Islet of Langerhans (tissue), 1 donor: ENCODE data around the gene TEX22.

Experiments used
- FAIRE-seq: peaks from one replicate; lab custom pipeline; 2011; peaks lifted over from hg19 to GRCh38; lab: Jason Lieb, UNC

Gene TEX22

DNA sequence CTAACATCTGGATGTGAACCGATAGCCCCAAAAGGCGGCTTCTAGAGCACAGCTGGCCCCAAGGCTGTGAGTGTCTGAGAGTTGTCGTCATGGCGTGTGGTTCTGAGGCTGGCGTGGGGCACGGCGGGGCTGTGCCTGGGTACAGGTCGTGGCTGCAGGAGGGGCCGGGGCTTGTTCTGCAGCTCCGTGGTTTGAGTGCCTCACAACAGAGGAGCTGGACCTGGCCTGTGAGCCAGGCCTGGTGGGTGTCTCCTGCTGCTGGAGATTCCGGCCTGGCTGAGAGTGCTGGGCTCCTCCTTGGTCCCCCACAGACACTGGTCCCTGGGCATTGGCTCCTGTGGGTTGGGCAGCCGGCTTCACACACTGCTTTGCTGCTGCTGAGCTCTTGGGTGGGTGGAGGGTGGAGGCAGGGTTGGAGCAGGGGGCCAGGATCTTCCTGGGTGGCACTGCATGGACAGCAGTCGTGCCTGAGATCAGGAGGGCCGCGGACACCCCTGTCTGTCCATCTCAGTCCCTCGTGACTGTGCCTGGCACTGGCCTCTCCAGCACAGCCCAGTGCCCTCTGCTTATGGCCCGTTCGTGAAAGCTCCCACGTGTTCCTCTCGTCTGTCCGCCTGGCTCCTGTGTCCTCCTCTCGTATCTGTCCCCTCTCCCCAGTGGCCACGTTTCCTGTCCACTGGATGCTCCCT lies 31.8 kb upstream of the TEX22 start:
- FAIRE-seq = no peak

DNA sequence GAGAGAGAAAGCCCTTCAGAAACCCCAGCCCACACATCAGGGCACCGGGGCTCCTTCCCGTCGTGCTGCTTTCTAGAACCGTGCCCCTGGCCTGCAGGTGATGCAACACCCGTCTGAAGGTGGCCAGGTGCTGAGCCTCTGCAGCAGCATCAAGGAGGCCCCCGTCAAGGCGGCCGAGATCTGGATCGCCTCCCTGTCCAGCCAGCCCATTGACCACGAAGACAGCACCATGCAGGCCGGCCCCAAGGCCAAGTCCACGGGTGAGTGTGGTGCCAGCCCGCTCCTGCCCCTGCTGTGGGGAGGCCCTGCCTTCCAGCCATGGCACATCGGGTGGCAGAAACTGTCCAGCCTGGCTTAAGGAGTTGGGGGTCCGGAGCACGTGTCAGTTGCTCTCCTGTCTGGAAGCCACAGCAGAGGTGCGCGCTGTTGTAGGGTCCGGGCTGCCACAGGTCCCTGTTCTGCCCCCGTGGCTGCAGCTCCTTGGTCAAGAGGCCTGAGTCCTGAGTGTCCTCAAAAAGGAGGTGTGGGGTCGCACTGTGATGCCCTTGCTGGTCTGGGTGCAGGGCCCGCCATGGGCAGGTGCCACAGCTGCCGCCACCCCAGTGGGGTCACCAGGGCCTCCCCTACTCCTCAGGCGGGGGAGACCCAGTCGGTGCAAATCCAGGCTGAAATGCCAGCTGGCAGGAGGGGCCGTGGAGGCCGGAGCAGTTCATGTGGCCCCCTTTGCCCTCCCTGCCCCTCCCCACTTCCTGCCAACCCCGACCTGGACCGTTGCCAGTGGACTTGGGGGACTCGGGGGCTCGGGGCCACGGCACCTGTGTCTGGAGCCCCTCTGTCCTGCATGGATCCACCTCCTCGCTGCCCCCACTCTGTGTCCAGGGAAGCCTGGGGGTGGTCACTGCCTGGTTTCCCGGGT lies 31.0 kb upstream of the TEX22 start:
- FAIRE-seq = no peak

- no peak for FAIRE-seq
These were observed 30.3 kb upstream of the TEX22 start for GRCh38 chr14:105368032-105368417.

DNA sequence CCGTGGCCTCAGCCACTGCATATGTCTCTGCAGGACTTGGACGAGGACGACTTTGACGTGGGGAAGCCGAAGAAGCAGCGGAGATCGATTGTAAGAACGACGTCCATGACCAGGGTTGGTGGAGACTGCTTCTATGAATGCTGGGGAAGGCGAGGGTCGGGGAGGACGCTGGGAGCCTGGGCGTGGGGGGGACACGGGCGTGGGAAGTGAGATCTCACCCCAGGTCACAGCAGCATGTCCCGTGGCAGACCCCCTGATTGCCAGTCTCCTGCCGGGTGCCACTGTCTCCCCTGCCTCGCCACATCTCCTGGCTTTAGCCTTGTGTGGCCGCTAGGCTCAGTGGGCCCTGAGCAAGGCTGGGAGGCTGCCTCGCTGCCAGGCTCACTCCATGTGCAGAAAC lies 29.9 kb upstream of the TEX22 start:
- no peak for FAIRE-seq

DNA sequence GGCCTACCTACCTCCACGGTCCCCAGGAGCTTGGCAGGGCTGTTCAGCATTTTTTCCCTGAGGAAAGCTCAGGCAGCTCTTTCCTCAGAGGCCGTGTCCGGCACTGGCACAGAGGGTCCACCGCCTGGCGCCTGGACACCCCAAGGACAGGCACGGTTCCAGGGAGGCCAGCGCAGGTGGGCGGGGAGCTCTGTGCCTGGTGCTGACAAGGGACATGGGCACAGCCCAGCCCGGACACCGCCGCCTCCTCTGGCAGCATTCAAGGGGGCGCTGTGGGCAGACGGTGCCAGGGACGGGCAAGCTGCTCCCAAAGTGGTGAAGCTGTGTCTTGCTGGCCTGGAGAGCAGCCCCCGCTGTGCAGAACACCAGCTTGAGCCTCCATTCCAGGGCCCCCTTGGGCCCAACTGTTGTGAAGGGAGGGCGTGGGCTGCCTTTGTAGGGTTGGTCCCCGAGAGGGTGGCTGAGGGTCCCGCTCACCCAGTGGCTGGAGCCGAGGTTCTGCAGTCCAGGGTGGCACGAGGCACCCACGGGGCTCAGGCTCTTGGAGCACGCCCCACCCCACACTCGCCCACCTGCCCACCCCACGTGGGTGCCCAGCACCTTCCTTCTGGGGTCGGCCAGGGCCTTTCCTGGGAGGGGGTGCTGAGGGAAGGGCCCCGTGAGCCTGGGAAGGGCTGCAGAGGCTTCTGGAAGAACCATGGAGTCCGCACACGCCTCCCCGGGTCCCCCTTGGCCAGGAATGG lies 29.3 kb upstream of the TEX22 start:
- no peak for FAIRE-seq

GRCh38 chr14:105369653-105370040 lies 28.7 kb upstream of the TEX22 start:
- no peak for FAIRE-seq

DNA sequence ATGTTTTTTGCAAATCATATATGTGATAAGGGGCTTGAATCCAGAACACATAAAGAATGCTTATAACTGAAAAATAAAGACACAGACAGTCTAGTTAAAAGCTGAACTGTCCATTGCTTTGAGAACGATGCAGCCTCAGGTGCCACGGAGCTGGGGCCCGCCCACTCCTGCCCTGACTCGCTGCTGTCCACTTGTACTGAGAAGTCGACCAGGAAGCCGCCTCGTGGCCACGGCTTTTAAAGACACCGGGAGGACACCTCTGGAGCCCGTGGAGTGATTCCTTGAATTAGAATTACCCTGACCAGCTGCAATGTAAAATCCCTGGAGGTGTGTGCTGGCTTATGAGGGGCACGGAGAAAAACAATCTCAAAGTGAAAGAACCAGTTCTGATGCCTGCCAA lies 23.9 kb upstream of the TEX22 start:
- no peak for FAIRE-seq

- no peak for FAIRE-seq
These were observed 22.7 kb upstream of the TEX22 start for GRCh38 chr14:105375635-105376057.

DNA sequence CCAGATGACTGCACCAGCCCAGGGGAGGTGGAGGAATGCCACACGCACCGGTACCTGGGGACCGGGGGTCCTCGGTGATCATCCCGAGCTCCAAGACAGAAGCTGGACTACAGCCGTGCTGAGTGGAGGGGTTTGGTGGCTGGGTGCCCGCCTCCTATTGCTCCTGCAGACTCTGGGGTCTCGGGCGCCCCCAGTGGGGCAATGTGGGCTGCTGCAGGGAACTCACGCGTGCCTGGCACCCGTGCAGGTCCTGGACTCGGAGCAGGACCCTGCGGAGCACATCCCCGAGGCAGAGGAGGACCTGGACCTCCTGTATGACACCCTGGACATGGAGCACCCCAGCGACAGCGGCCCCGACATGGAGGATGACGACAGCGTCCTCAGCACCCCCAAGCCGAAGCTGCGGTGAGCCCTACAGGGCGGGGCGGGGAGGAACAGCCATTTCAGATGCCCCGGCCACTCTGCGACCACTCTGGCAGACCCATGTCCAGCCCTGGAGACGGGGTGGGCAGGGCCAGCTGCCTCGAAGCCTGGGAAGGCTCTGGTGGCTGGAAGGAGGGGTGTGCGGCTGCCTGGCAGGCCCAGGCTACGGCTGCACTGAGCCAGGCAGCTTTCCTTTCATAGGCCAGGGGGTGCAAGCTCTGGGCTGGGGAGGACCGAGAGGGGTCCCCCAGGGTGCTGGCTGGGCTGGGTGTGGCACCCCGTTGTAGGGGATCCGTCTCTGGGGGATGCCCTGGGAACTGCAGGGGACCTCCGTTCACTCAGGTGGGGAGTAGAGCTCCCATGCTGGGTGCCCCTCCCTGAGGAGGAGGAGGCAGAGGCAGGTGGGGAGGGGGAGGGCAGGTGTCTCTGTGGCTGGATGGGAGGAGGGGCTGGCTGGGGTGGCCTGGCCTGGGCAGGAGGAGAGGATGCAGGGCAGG lies 21.6 kb upstream of the TEX22 start:
- no peak for FAIRE-seq

DNA sequence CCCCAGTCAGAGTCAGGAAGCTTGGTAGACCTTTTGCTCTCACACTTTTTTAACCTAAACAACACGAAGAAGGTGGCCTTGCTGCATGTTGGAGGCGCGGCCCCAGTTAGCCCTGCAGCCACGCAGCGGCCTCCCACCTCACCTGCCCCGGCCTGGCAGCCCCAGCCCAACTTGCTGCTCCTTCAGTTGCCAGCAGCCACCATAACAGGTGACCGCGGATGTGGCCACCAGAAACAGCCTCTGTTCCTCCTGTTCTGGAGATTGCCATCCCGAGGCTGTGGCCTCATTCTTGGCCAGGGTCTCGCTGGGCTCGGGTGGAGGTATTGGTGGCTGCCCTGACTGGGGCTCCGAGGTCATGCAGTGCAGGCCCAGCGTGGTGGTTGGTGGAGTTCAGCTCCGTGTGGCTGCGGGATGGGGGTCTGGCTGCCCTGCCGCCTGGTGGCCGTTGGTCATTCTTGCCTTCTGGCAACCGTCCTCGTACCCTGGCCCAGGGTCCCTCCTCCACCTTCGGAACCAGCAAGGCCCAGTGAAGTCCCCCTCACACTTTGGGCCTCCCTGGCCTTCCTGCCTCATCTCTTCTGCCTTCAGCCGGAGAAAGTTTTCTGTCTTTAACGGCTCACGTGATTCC lies 20.7 kb upstream of the TEX22 start:
- FAIRE-seq = no peak

GRCh38 chr14:105378199-105378598 lies 20.1 kb upstream of the TEX22 start:
- FAIRE-seq = no peak

DNA sequence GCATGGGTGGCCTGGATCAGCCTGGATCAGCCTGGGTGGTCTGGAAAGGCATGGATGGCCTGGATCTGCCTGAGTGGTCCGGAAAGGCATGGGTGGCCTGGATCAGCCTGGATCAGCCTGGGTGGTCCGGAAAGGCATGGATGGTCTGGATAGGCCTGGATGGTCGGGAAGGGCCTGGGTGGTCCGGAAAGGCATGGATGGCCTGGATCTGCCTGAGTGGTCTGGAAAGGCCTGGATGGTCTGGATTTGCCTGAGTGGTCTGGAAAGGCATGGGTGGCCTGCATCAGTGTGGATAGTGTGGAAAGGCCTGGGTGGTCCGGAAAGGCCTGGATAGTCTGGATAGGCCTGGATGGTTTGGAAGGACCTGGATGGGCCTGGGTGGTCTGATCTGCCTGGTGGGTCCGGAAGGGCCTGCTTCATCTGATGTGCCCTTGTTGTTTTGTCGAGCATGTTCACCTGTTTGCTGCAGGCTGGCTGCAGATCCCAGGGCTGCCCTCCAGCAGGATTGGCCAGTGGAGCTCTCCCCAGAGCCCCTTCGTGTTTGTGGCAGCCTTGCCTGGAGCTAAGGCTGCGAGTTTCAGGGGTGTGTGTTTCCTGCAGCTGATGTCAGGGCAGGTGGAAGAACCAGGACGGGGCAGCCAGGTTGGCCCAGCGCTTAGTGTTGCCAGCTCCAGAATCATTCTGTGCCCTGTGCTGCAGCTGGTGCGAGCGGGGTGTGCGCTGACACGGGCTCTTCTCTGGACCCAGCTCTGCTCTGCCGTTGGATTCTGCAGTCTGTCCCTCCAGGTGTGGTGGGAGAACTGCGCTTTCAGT lies 19.3 kb upstream of the TEX22 start:
- no peak for FAIRE-seq

- no peak for FAIRE-seq
These were observed 18.4 kb upstream of the TEX22 start for GRCh38 chr14:105379946-105380345.

GRCh38 chr14:105380756-105381155 lies 17.6 kb upstream of the TEX22 start:
- no peak for FAIRE-seq

DNA sequence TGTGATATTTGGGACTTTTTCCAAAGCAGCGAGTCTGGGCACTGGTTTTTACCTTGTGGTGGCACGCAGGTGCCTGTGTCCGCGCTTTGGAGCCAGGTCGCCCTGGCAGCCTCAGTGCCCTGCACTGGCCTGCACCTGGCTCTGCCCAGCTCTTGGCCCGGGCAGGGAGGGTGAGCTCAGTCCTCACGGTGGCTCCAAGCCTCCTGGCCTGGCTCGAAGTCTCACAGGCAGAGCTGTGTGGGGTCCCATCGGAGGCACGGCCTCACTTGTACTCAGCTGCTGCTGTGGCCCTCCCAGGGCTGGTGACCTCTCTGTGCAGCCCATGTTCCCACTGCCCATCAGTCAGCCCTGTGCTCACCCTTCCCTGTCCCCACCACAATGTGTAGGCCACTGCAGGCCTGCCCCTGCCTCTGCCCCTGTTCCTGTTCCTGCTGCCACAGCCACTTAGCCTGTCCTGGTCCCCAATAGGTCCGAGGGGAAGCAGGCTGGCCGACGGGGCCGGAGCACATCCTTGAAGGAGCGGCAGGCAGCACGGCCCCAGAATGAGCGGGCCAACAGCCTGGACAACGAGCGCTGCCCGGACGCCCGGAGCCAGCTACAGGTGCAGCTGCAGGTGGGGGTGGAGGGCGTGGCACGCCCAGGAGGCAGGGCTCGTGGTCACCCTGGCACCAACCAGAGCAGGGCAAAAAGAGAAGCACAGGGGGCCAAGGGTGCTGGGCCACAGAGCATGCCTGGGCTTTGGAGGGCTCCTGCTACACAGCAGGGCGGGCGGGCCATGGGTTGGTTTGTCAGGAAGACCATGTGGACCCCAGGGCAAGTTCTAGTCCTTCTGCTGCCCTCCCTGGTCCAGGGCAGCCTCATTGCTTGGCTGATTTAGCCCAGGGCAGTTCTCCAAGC lies 16.6 kb upstream of the TEX22 start:
- no peak for FAIRE-seq

- no peak for FAIRE-seq
These were observed 15.8 kb upstream of the TEX22 start for GRCh38 chr14:105382343-105383082.

DNA sequence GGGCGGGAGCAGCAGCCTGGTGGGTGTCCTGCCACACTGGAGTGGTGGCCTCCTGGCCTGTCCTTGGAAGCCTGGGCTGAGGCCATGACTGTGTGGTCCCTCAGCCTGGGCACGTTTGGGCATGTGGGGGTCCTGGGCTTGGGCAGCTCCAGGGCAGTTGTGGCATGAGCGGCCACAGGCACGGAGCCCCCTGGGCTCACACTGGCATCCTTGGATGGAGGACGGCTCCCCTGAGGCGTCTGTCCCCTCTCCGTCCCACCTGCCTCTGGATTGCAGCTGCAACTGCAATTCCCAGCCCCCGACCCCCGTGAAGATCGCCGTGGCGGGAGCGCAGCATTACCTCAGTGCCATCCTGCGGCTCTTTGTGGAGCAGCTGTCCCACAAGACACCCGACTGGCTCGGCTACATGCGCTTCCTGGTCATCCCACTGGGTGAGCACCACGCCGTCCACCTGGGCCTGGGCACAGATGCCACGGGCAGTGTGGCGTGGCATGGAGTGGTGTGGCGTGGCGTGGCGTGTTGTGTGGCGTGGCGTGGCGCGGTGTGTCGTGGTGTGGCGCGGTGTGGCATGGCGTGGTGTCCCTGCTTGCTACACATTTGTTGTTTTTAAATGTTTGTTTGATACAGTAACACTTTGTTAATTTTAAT lies 15.1 kb upstream of the TEX22 start:
- no peak for FAIRE-seq

- no peak for FAIRE-seq
These were observed 14.2 kb upstream of the TEX22 start for GRCh38 chr14:105384041-105384557.
